ENCODE results near the gene SUGCT.
"Not testable (repeated sequence)": the region's sequence is repeated elsewhere in the genome, so short reads cannot be mapped to it uniquely, and the experiment has no call there.

Gene SUGCT

GRCh38 chr7:40405991-40406390 is 271.2 kb downstream of the SUGCT start (continued):
- TF ChIP-seq REST (tag by site-specific recombination; IDR thresholded peaks at IDR 0.05) (no peak), ZEB2 (tag by site-specific recombination; IDR thresholded peaks at IDR 0.05) (no peak)
- TF ChIP-seq, protein P1, sequence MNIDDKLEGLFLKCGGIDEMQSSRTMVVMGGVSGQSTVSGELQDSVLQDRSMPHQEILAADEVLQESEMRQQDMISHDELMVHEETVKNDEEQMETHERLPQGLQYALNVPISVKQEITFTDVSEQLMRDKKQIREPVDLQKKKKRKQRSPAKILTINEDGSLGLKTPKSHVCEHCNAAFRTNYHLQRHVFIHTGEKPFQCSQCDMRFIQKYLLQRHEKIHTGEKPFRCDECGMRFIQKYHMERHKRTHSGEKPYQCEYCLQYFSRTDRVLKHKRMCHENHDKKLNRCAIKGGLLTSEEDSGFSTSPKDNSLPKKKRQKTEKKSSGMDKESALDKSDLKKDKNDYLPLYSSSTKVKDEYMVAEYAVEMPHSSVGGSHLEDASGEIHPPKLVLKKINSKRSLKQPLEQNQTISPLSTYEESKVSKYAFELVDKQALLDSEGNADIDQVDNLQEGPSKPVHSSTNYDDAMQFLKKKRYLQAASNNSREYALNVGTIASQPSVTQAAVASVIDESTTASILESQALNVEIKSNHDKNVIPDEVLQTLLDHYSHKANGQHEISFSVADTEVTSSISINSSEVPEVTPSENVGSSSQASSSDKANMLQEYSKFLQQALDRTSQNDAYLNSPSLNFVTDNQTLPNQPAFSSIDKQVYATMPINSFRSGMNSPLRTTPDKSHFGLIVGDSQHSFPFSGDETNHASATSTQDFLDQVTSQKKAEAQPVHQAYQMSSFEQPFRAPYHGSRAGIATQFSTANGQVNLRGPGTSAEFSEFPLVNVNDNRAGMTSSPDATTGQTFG (tag by site-specific recombination; IDR thresholded peaks at IDR 0.05; ENCODE audit: borderline replicate concordance): no peak

GRCh38 chr7:40412323-40412722 is 277.5 kb downstream of the SUGCT start:
- H3K9me3 ChIP-seq (ENCODE audit: control insufficient read depth, insufficient read depth, low read depth, low read length): no peaks in the 10 kb centered on the region
- H3K36me3 ChIP-seq (ENCODE audit: control insufficient read depth in 2 of 2, insufficient read depth in 1 of 2, low read length in 2 of 2): no peaks in the 10 kb centered on the region
- no peak overlapping the region for H3K27ac ChIP-seq (ENCODE audit: extremely low read depth, low read depth, low read length)
- CTCF ChIA-PET: no interaction called here
- no peak for TF ChIP-seq YY1 (tag by site-specific recombination; IDR thresholded peaks at IDR 0.05)
- TF ChIP-seq ZNF155 (tag by site-specific recombination; IDR thresholded peaks at IDR 0.05): no peak
- TF ChIP-seq ZNF311 (tag by site-specific recombination; IDR thresholded peaks at IDR 0.05; ENCODE audit: borderline replicate concordance): no peak
- TF ChIP-seq ZNF16 (tag by site-specific recombination; IDR thresholded peaks at IDR 0.05; ENCODE audit: low read depth): no peak
- TF ChIP-seq, protein P2, sequence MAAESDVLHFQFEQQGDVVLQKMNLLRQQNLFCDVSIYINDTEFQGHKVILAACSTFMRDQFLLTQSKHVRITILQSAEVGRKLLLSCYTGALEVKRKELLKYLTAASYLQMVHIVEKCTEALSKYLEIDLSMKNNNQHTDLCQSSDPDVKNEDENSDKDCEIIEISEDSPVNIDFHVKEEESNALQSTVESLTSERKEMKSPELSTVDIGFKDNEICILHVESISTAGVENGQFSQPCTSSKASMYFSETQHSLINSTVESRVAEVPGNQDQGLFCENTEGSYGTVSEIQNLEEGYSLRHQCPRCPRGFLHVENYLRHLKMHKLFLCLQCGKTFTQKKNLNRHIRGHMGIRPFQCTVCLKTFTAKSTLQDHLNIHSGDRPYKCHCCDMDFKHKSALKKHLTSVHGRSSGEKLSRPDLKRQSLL (tag by site-specific recombination; IDR thresholded peaks at IDR 0.05): no peak
- no peak for TF ChIP-seq ZIC2 (tag by site-specific recombination; IDR thresholded peaks at IDR 0.05)
- TF ChIP-seq GFI1B (tag by site-specific recombination; IDR thresholded peaks at IDR 0.05): no peak
- TF ChIP-seq ZBTB49 (tag by site-specific recombination; IDR thresholded peaks at IDR 0.05; ENCODE audit: low read depth): no peak
- no peak for TF ChIP-seq SALL2 (tag by site-specific recombination; IDR thresholded peaks at IDR 0.05; ENCODE audit: borderline replicate concordance)
- TF ChIP-seq REST (tag by site-specific recombination; IDR thresholded peaks at IDR 0.05): no peak
- TF ChIP-seq ZNF639 (tag by site-specific recombination; IDR thresholded peaks at IDR 0.05): no peak
- TF ChIP-seq ZNF623 (tag by site-specific recombination; IDR thresholded peaks at IDR 0.05): no peak
- POLR2A ChIA-PET: no interaction called here
- no peaks in the 10 kb centered on the region for H3K4me1 ChIP-seq (ENCODE audit: control insufficient read depth, insufficient read depth, low read length)
- H3K4me3 ChIP-seq (ENCODE audit: low read depth, low read length): no peak overlapping the region

GRCh38 chr7:40414704-40415103 is 279.9 kb downstream of the SUGCT start:
- POLR2A ChIA-PET; H3K4me1 ChIP-seq (ENCODE audit: control insufficient read depth, insufficient read depth, low read length); H3K27ac ChIP-seq (ENCODE audit: extremely low read depth, low read depth, low read length); CTCF ChIA-PET; H3K4me3 ChIP-seq (ENCODE audit: low read depth, low read length); H3K36me3 ChIP-seq (ENCODE audit: control insufficient read depth in 2 of 2, insufficient read depth in 1 of 2, low read length in 2 of 2); H3K9me3 ChIP-seq (ENCODE audit: control insufficient read depth, insufficient read depth, low read depth, low read length): not testable (repeated sequence)

Data from HEK293 (cell line).